H1 (cell line): ENCODE measurements around the gene TPD52L1. TPM values are rescaled to one million over a fixed set of nuclear protein-coding genes. Genes with fewer than 3 reads are reported as not detected.

Source experiments
- CTCF ChIA-PET: fragments of 300-600 bp; sonication (Branson Sonifier 250); formaldehyde crosslinking; loops from one replicate; lab custom pipeline; 2021; ENCODE audit not compliant: partially characterized antibody; lab: Charles Lee
- POLR2A ChIA-PET: fragments of 300-600 bp; sonication (Branson Sonifier 250); formaldehyde crosslinking; loops from one replicate; lab custom pipeline; 2021; ENCODE audit warnings: inconsistent platforms; ENCODE audit not compliant: partially characterized antibody; lab: Charles Lee
- DNase-seq, 2 experiments: peaks; one replicate each; pipeline versions ENCODE4 v3.0.0 to v3.0.0-alpha.2; 2010 to 2022; ENCODE audit warnings: low spot score in 2 of 2, low read depth in 1 of 2, mixed read lengths in 1 of 2
- FAIRE-seq: peaks from 2 replicates; lab custom pipeline; 2011; peaks lifted over from hg19 to GRCh38; lab: Jason Lieb, UNC
- H2AFZ ChIP-seq: 2 replicates; pipeline ENCODE4 v1.8.1; 2012; ENCODE audit warnings: low read length, inconsistent platforms
- H2AK5ac ChIP-seq: 2 replicates; pipeline ENCODE4 v1.6.1; 2013; ENCODE audit warnings: low read depth, low read length
- H2BK120ac ChIP-seq: replicated peaks from 2 replicates; pipeline ENCODE3; 2013; ENCODE audit warnings: low read depth, low read length, inconsistent platforms
- H2BK12ac ChIP-seq: 2 replicates; pipeline ENCODE4 v1.6.1; 2013; ENCODE audit warnings: low read depth, low read length
- H2BK15ac ChIP-seq: 2 replicates; pipeline ENCODE4 v1.6.1; 2013; ENCODE audit warnings: low read length
- H2BK20ac ChIP-seq: 2 replicates; pipeline ENCODE4 v1.6.1; 2013; ENCODE audit warnings: low read length
- H2BK5ac ChIP-seq: 2 replicates; pipeline ENCODE4 v1.6.1; 2013; ENCODE audit warnings: low read depth, low read length
- H3K14ac ChIP-seq: 2 replicates; pipeline ENCODE4 v1.6.1; 2013; ENCODE audit warnings: inconsistent platforms; ENCODE audit not compliant: insufficient read length
- H3K18ac ChIP-seq: 2 replicates; pipeline ENCODE4 v1.6.1; 2013; ENCODE audit warnings: low read length; ENCODE audit errors: extremely low read depth
- H3K23ac ChIP-seq: 2 replicates; pipeline ENCODE4 v1.6.1; 2013; ENCODE audit warnings: inconsistent platforms; ENCODE audit not compliant: insufficient read length
- H3K23me2 ChIP-seq: 2 replicates; pipeline ENCODE4 v1.6.1; 2013; ENCODE audit warnings: low read depth, low read length
- H3K27ac ChIP-seq: 2 replicates; pipeline ENCODE4 v1.6.1; 2011; ENCODE audit warnings: low read depth, low read length, inconsistent platforms
- H3K27me3 ChIP-seq, 4 experiments: replicated peaks in 1 of 4; 1 replicate in 1 of 4; 2 replicates in 3 of 4; pipeline versions ENCODE4 v1.6.1 to v1.8.1; 2011 to 2013; ENCODE audit warnings: low read length in 3 of 4, mild to moderate bottlenecking in 3 of 4, inconsistent platforms in 2 of 4, mixed read lengths in 2 of 4, moderate library complexity in 1 of 4; ENCODE audit not compliant: control insufficient read depth in 3 of 4, insufficient read depth in 3 of 4; ENCODE audit errors: extremely low read depth in 1 of 4
- H3K36me3 ChIP-seq, 4 experiments: 2 replicates each; pipeline versions ENCODE4 v1.6.1 to v1.8.1; 2011 to 2013; ENCODE audit warnings: mild to moderate bottlenecking in 4 of 4, low read length in 3 of 4, moderate library complexity in 2 of 4, control low read depth in 1 of 4, inconsistent platforms in 1 of 4; ENCODE audit not compliant: insufficient read depth in 4 of 4, control insufficient read depth in 2 of 4
- H3K4ac ChIP-seq: replicated peaks from 2 replicates; pipeline ENCODE3; 2013; ENCODE audit warnings: low read length, low read depth, mixed read lengths, inconsistent platforms; ENCODE audit not compliant: insufficient read length
- H3K4me1 ChIP-seq, 4 experiments: replicated peaks in 1 of 4; 1 replicate in 1 of 4; 2 replicates in 3 of 4; pipeline versions ENCODE4 v1.6.1 to v1.8.1; 2011 to 2013; ENCODE audit warnings: low read length in 3 of 4, inconsistent platforms in 2 of 4, mixed read lengths in 1 of 4; ENCODE audit not compliant: insufficient read depth in 4 of 4, control insufficient read depth in 3 of 4
- H3K4me2 ChIP-seq, 2 experiments: 2 replicates each; pipeline versions ENCODE4 v1.6.1 to v1.8.1; 2011 to 2013; ENCODE audit warnings: low read depth in 2 of 2, low read length in 2 of 2, control low read depth in 1 of 2, inconsistent platforms in 1 of 2, mild to moderate bottlenecking in 1 of 2; ENCODE audit not compliant: insufficient read depth in 1 of 2
- H3K4me3 ChIP-seq, 4 experiments: fragments of 200-600, 300-600 bp in 1 of 4; sonication (generic), shearing (Covaris generic), sonication (Bioruptor Twin) in 1 of 4; 2 replicates each; pipeline versions ENCODE4 v1.5.1 to v1.8.1; 2011 to 2016; ENCODE audit warnings: low read length in 4 of 4, low read depth in 3 of 4, control low read depth in 2 of 4, inconsistent platforms in 2 of 4, mild to moderate bottlenecking in 2 of 4, mixed read lengths in 1 of 4, moderate library complexity in 1 of 4; ENCODE audit not compliant: insufficient read depth in 2 of 4; ENCODE audit errors: extremely low read depth in 1 of 4
- H3K56ac ChIP-seq: replicated peaks from 2 replicates; pipeline ENCODE3; 2013; ENCODE audit warnings: low read depth, mild to moderate bottlenecking, mixed read lengths, low read length, inconsistent platforms; ENCODE audit not compliant: insufficient read length
- H3K79me1 ChIP-seq: 2 replicates; pipeline ENCODE4 v1.6.1; 2013; ENCODE audit warnings: low read depth, low read length, control low read depth
- H3K79me2 ChIP-seq, 2 experiments: 2 replicates each; pipeline versions ENCODE4 v1.6.1 to v1.8.1; 2012 to 2013; ENCODE audit warnings: low read length in 2 of 2, mild to moderate bottlenecking in 2 of 2, inconsistent platforms in 1 of 2; ENCODE audit not compliant: insufficient read depth in 2 of 2, control insufficient read depth in 1 of 2
- H3K9ac ChIP-seq, 4 experiments: replicated peaks in 1 of 4; 1 replicate in 1 of 4; 2 replicates in 3 of 4; pipeline versions ENCODE4 v1.6.1 to v1.8.1; 2011 to 2013; ENCODE audit warnings: low read depth in 3 of 4, low read length in 3 of 4, control low read depth in 2 of 4, mild to moderate bottlenecking in 2 of 4, moderate library complexity in 2 of 4, inconsistent platforms in 1 of 4; ENCODE audit errors: extremely low read depth in 1 of 4
- H3K9me3 ChIP-seq, 2 experiments: 2 replicates each; pipeline versions ENCODE4 v1.6.1 to v1.8.1; 2012 to 2013; ENCODE audit warnings: mild to moderate bottlenecking in 2 of 2, moderate library complexity in 2 of 2, control low read depth in 1 of 2, inconsistent platforms in 1 of 2, low read depth in 1 of 2, low read length in 1 of 2, mixed read lengths in 1 of 2; ENCODE audit not compliant: insufficient read depth in 2 of 2
- H4K20me1 ChIP-seq, 2 experiments: replicated peaks in 1 of 2; 2 replicates each; pipeline versions ENCODE3 to v1.8.1; 2011 to 2013; ENCODE audit warnings: inconsistent platforms in 2 of 2, low read length in 2 of 2, mild to moderate bottlenecking in 1 of 2; ENCODE audit not compliant: insufficient read depth in 2 of 2, control insufficient read depth in 1 of 2
- H4K5ac ChIP-seq: 2 replicates; pipeline ENCODE4 v1.6.1; 2013; ENCODE audit warnings: low read length, low read depth, mixed read lengths, inconsistent platforms; ENCODE audit not compliant: insufficient read length
- H4K8ac ChIP-seq: 2 replicates; pipeline ENCODE4 v1.8.0; 2013; ENCODE audit warnings: mild to moderate bottlenecking, moderate library complexity, low read length, inconsistent platforms; ENCODE audit not compliant: insufficient read depth; ENCODE audit errors: extremely low read depth
- H4K91ac ChIP-seq: replicated peaks from 2 replicates; pipeline ENCODE3; 2013; ENCODE audit warnings: low read length, mixed read lengths, inconsistent platforms; ENCODE audit not compliant: insufficient read length
- BRCA1 ChIP-seq: IDR thresholded peaks from 2 replicates; pipeline ENCODE4 v1.6.1; 2012; ENCODE audit warnings: low read depth, low read length, improper control_type of control experiment
- CREB1 ChIP-seq: IDR thresholded peaks from 2 replicates; pipeline ENCODE4 v1.6.1; 2012; ENCODE audit warnings: inconsistent platforms
- SAP30 ChIP-seq: fragments of 300-600 bp; sonication (generic); IDR thresholded peaks from 2 replicates; pipeline ENCODE4 v1.7.1; 2012; ENCODE audit warnings: low read length, moderate library complexity, mild to moderate bottlenecking, inconsistent platforms; ENCODE audit not compliant: insufficient read depth, insufficient replicate concordance
- SIRT6 ChIP-seq: IDR thresholded peaks from one replicate; pipeline ENCODE4 v1.7.1; 2012; ENCODE audit warnings: low read length, inconsistent platforms
- SP1 ChIP-seq: IDR thresholded peaks from 2 replicates; pipeline ENCODE4 v1.6.1; 2011; ENCODE audit warnings: low read depth, low read length
- TAF7 ChIP-seq: optimal IDR thresholded peaks from 2 replicates; pipeline ENCODE3; 2011; ENCODE audit warnings: low read depth, mild to moderate bottlenecking, inconsistent platforms, low read length, moderate library complexity, borderline replicate concordance
- TEAD4 ChIP-seq: IDR thresholded peaks from 2 replicates; pipeline ENCODE4 v1.6.1; 2012; ENCODE audit warnings: low read depth, low read length, inconsistent platforms, mixed read lengths
- WGBS, 2 experiments: shearing (Covaris generic) in 1 of 2; methylation state at CpG; one replicate each; pipeline versions ENCODE4 v1.1.6 to v1.1.7; 2013 to 2015; ENCODE audit warnings: low lambda C conversion rate in 2 of 2, mixed read lengths in 2 of 2, inconsistent platforms in 1 of 2, low coverage in 1 of 2, missing lambda C conversion rate in 1 of 2; ENCODE audit not compliant: insufficient replicate concordance in 2 of 2, insufficient coverage in 1 of 2, insufficient read length in 1 of 2; ENCODE audit errors: extremely low coverage in 1 of 2, missing lambda C conversion rate in 1 of 2; 5-methylcytosine and 5-hydroxymethylcytosine counted together
- polyA plus RNA-seq, 7 experiments: library from polyadenylated mRNA; depleted of rRNA in 3 of 7; stranded (reverse) in 5 of 7; unstranded in 2 of 7; fragments of >200 nt in 5 of 7; fragments of 200-250 nt in 2 of 7; gene quantifications; 1 replicate in 5 of 7; 2 replicates in 1 of 7; 4 replicates in 1 of 7; pipeline versions ENCODE4 v1.2.1 to v1.2.3, GENCODE V29; 2011 to 2013; ENCODE audit warnings: missing spikeins in 2 of 7, mixed read lengths in 2 of 7
- total RNA-seq: library from RNA; stranded (reverse); fragmentation: NEBNext Ultra II Directional; extraction: Animal tissue kit (Norgen Biotek cat#: 25700); gene quantifications from 2 replicates; pipeline ENCODE4 v1.2.1, GENCODE V29; 2021
- TF ChIP-seq, protein P1 (sequence below): IDR thresholded peaks from 2 replicates; pipeline ENCODE4 v1.6.1; 2012; ENCODE audit warnings: inconsistent platforms

Gene TPD52L1
- total and polyA plus RNA-seq, 2 of the 8 experiments (the other 6 are each of a cell fraction or from before 2014, with no cell fraction given): 7.4 to 14.2 TPM

DNA sequence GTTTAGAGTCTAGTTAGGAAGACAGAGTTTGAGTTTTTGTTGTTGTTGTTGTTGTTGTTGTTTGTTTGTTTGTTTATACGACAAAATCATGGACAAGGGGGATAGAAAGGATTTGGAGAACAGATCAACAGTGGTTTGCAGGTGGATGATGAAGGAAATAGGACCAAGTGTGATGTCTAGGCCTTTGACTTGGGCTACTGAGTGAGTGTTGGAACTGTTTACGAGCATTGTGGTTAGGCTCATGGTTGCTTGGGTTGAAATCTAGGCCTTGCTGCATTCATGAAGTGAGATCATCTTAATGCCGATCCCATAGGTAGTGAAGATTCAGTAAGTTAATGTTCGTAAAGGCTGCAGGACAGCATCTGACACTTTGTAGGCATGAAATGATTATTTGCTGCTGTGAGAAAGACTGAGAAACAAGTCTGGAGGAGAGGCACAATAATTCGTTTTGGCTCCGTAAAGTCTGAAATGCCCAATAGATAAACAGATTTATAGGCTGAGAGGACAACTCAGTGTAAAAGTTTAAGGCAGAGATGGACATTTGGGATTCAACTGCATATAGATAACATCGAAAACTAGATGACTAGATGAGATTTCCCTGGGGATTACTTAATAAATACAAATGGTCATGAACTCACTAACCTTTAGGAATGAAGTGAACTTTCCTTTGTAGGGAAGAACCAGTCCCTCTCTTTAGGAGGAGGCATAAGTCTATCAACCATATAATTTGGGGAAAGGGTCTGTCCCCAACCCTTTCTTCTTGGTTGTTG is 78.2 kb downstream of the TPD52L1 start:
- Histone ChIP-seq H4K20me1 (no peaks in the 10 kb centered on the region), H3K56ac (no peak overlapping the region), H3K27ac (no peak overlapping the region), H2BK120ac (no peak overlapping the region), H3K23ac (no peak overlapping the region), H3K4me1 (peaks cover 0 to 5% (median 0%) of the 10 kb centered on the region in 4 experiments; a peak in 1 of 7 replicates), H3K23me2 (no peaks in the 10 kb centered on the region), H3K14ac (no peak overlapping the region), H3K9ac (no peak overlapping the region), H4K5ac (no peak overlapping the region), H2BK15ac (no peak overlapping the region), H3K9me3 (no peaks in the 10 kb centered on the region), H3K4me2 (no peak overlapping the region), H3K79me2 (no peaks in the 10 kb centered on the region), H2BK5ac (no peak overlapping the region), H4K8ac (no peak overlapping the region), H3K27me3 (no peaks in the 10 kb centered on the region), H3K18ac (no peak overlapping the region), H2AFZ (no peak overlapping the region), H3K4me3 (no peak overlapping the region), H4K91ac (no peak overlapping the region), H3K4ac (no peak overlapping the region), H2BK12ac (no peak overlapping the region), H2BK20ac (no peak overlapping the region), H3K36me3 (no peaks in the 10 kb centered on the region), H2AK5ac (no peak overlapping the region), H3K79me1 (no peaks in the 10 kb centered on the region)
- ChIA-PET POLR2A (no interaction called here), CTCF (interaction anchor here (1.0 to 1.1 kb wide), 2 partner anchors 10 to 73 kb away, joined by 3 read pairs; no protein-coding TSS in a partner anchor)
- no peak for DNase-seq
- FAIRE-seq: no peak
- WGBS, 2 experiments: 87% methylated on average over 7 of the region's 7 CpGs; no CpG with 5 or more reads in 1 of the 2 experiments
- TF ChIP-seq TEAD4 (no peak), SP1 (no peak), SAP30 (no peak), TAF7 (no peak), BRCA1 (no peak), SIRT6 (no peak), CREB1 (no peak)
- TF ChIP-seq, protein P1, sequence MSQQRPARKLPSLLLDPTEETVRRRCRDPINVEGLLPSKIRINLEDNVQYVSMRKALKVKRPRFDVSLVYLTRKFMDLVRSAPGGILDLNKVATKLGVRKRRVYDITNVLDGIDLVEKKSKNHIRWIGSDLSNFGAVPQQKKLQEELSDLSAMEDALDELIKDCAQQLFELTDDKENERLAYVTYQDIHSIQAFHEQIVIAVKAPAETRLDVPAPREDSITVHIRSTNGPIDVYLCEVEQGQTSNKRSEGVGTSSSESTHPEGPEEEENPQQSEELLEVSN: no peak
